SK-N-SH (cell line): Measurements from ENCODE around the gene IGHMBP2.

Experiments used
- CTCF ChIP-seq: fragments of 200-600 bp; sonication (generic); IDR thresholded peaks from 2 replicates; pipeline ENCODE4 v1.6.1; 2017; ENCODE audit warnings: antibody characterized with exemption, mild to moderate bottlenecking, moderate library complexity
- FOXJ3 ChIP-seq: sonication (generic); formaldehyde crosslinking; IDR thresholded peaks from 2 replicates; pipeline ENCODE4 v1.5.1; 2020; ENCODE audit warnings: mild to moderate bottlenecking, missing genetic modification reagents
- FOXM1 ChIP-seq: IDR thresholded peaks from 2 replicates; pipeline ENCODE4 v1.4.0; 2012; ENCODE audit warnings: low read depth, mild to moderate bottlenecking
- JUND ChIP-seq: IDR thresholded peaks from 2 replicates; pipeline ENCODE4 v1.4.0; 2012
- RXRA ChIP-seq: IDR thresholded peaks from 2 replicates; pipeline ENCODE4 v1.4.0; 2012; ENCODE audit warnings: low read depth, mild to moderate bottlenecking, borderline replicate concordance
- TCF12 ChIP-seq: IDR thresholded peaks from 2 replicates; pipeline ENCODE4 v1.4.0; 2012
- YY1 ChIP-seq: IDR thresholded peaks from 2 replicates; pipeline ENCODE4 v1.4.0; 2012; ENCODE audit warnings: low read depth, mild to moderate bottlenecking
- TF ChIP-seq, protein P1 (sequence below): fragments of 150-350 bp; IDR thresholded peaks from 2 replicates; pipeline ENCODE4 v1.6.1; 2017; ENCODE audit warnings: antibody characterized with exemption, low read length, low read depth, borderline replicate concordance
- TF ChIP-seq, protein P2 (sequence below): IDR thresholded peaks from 2 replicates; pipeline ENCODE4 v1.4.0; 2012; ENCODE audit warnings: low read depth, borderline replicate concordance

DNA sequence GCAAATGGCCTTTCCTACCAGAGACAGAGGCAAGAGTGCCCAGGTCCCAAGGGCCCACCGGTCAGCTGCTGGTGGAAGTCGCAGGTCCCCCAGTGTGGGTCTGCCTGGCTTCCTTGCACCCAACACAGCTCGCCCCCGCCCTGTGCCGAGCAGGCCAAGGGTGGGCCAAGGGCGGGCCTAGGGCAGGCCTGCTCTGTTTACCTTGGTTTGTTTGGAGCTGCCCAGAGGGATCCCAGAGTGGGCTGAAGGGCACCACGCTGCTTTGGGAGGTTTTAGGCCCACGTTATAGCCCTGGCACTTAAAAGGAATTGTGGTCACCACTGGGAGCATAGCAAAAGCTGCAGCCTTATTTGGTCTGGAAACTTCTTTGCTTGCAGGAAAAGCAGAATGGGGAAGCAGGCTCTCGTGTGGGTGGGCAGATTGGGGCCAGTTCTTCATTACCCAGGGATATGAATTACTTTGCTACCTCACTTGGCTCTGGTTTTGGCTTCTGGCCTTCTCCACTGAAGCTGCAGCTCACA lies 39.1 kb downstream of the IGHMBP2 start:
- TF ChIP-seq CTCF (no peak), FOXM1 (no peak), FOXJ3 (no peak), RXRA (no peak), YY1 (no peak), JUND (no peak), TCF12 (no peak)
- TF ChIP-seq, protein P1, sequence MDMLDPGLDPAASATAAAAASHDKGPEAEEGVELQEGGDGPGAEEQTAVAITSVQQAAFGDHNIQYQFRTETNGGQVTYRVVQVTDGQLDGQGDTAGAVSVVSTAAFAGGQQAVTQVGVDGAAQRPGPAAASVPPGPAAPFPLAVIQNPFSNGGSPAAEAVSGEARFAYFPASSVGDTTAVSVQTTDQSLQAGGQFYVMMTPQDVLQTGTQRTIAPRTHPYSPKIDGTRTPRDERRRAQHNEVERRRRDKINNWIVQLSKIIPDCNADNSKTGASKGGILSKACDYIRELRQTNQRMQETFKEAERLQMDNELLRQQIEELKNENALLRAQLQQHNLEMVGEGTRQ = no peak
- TF ChIP-seq, protein P2, sequence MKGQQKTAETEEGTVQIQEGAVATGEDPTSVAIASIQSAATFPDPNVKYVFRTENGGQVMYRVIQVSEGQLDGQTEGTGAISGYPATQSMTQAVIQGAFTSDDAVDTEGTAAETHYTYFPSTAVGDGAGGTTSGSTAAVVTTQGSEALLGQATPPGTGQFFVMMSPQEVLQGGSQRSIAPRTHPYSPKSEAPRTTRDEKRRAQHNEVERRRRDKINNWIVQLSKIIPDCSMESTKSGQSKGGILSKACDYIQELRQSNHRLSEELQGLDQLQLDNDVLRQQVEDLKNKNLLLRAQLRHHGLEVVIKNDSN = no peak
